SU-DHL-6 (cell line): ENCODE data around the gene HCST.

Experiments
- EZH2phosphoT487 ChIP-seq: fragments of 200-600 bp; sonication (generic), shearing (Covaris generic); conservative IDR thresholded peaks from 2 replicates; pipeline ENCODE4 v1.6.1; 2018; ENCODE audit warnings: mild to moderate bottlenecking, antibody characterized with exemption, low read length, moderate library complexity, mixed read lengths
- TF ChIP-seq, protein P1 (sequence below): fragments of 200-600 bp; sonication (generic); IDR thresholded peaks from one replicate; pipeline ENCODE4 v1.5.1; 2017; ENCODE audit warnings: antibody characterized with exemption, mild to moderate bottlenecking, low read length, moderate library complexity; ENCODE audit not compliant: insufficient read depth, poor library complexity, severe bottlenecking

DNA sequence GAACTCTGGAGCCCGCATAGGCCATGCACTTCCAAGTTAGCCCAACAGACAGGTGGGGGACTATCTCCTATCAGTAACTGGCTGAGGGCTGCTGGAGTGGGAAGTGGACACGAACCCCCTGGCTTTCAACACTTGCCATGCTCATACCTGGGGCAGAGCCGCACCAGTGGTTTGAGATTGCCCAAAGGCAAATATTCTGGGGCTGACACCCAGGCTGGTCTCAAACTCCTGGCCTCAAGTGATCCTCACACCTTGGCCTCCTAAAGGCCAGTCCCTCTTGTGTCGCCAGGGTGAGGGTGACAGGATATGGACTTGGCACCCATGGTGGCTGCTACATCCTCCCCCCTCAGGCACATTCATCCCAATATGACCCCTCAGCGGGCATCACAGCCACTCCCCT, 15.1 kb upstream of the HCST start:
- TF ChIP-seq, protein P1, sequence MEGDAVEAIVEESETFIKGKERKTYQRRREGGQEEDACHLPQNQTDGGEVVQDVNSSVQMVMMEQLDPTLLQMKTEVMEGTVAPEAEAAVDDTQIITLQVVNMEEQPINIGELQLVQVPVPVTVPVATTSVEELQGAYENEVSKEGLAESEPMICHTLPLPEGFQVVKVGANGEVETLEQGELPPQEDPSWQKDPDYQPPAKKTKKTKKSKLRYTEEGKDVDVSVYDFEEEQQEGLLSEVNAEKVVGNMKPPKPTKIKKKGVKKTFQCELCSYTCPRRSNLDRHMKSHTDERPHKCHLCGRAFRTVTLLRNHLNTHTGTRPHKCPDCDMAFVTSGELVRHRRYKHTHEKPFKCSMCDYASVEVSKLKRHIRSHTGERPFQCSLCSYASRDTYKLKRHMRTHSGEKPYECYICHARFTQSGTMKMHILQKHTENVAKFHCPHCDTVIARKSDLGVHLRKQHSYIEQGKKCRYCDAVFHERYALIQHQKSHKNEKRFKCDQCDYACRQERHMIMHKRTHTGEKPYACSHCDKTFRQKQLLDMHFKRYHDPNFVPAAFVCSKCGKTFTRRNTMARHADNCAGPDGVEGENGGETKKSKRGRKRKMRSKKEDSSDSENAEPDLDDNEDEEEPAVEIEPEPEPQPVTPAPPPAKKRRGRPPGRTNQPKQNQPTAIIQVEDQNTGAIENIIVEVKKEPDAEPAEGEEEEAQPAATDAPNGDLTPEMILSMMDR = no peak
- TF ChIP-seq EZH2phosphoT487 = no peak
